ENCODE results near the gene RAMP3. TPM values are rescaled to one million over a fixed set of nuclear protein-coding genes. Genes with fewer than 3 reads are reported as not detected.

The RAMP3 gene
- polyA plus RNA-seq, 1 donor (not counting 4 experiments of a cell fraction or from before 2014, with no cell fraction given) = not detected

GRCh38 chr7:45223078-45223477 lies 65.5 kb downstream of the RAMP3 start:
- Histone ChIP-seq H4K20me1 (ENCODE audit: control insufficient read depth, extremely low read depth, insufficient read depth, low read length) (no peaks in the 10 kb centered on the region), H3K27ac (ENCODE audit: control insufficient read depth, insufficient read depth, low read length) (no peak overlapping the region), H3K36me3 (ENCODE audit: control insufficient read depth in 2 of 2, extremely low read depth in 1 of 2, insufficient read depth in 2 of 2, low read length in 2 of 2) (no peaks in the 10 kb centered on the region), H3K4me3 (ENCODE audit: control insufficient read depth in 2 of 3, extremely low read depth in 1 of 3, insufficient read depth in 2 of 3, low read depth in 1 of 3, low read length in 3 of 3) (no peak overlapping the region), H3K79me2 (ENCODE audit: control insufficient read depth, insufficient read depth, low read length) (no peaks in the 10 kb centered on the region), H3K9me1 (ENCODE audit: control insufficient read depth, extremely low read depth, insufficient read depth, low read length) (no peaks in the 10 kb centered on the region), H3K9me3 (ENCODE audit: control insufficient read depth, low read depth, low read length) (no peaks in the 10 kb centered on the region), H3K4me1 (ENCODE audit: control insufficient read depth, extremely low read depth, insufficient read depth, low read length) (no peaks in the 10 kb centered on the region), H3K27me3 (ENCODE audit: control insufficient read depth, extremely low read depth, insufficient read depth, low read length) (peaks cover 3% of the 10 kb centered on the region), H3K4me2 (ENCODE audit: control insufficient read depth, extremely low read depth, insufficient read depth, low read depth, low read length) (no peak overlapping the region), H2AFZ (ENCODE audit: control insufficient read depth, low read length) (no peak overlapping the region), H3K9ac (ENCODE audit: control insufficient read depth, extremely low read depth, insufficient read depth, low read length) (no peak overlapping the region)
- DNase-seq (ENCODE audit: low read depth, low spot score) (no peak), FAIRE-seq (no peak)
- dilution Hi-C loops (cut with MboI; ENCODE audit: extremely low pct_ligation_motif_present, low sequenced_read_pairs) = no loop called here
- no peak for TF ChIP-seq EZH2 (IDR thresholded peaks at IDR 0.05; ENCODE audit: low read length)
- no peak for TF ChIP-seq CTCF (optimal IDR thresholded peaks at IDR 0.05 in 1 of 3, IDR thresholded peaks at IDR 0.05 in 1 of 3, conservative IDR thresholded peaks at IDR 0.05 in 1 of 3; ENCODE audit: extremely low read depth in 1 of 3, insufficient read depth in 2 of 3, low read length in 3 of 3)

DNA sequence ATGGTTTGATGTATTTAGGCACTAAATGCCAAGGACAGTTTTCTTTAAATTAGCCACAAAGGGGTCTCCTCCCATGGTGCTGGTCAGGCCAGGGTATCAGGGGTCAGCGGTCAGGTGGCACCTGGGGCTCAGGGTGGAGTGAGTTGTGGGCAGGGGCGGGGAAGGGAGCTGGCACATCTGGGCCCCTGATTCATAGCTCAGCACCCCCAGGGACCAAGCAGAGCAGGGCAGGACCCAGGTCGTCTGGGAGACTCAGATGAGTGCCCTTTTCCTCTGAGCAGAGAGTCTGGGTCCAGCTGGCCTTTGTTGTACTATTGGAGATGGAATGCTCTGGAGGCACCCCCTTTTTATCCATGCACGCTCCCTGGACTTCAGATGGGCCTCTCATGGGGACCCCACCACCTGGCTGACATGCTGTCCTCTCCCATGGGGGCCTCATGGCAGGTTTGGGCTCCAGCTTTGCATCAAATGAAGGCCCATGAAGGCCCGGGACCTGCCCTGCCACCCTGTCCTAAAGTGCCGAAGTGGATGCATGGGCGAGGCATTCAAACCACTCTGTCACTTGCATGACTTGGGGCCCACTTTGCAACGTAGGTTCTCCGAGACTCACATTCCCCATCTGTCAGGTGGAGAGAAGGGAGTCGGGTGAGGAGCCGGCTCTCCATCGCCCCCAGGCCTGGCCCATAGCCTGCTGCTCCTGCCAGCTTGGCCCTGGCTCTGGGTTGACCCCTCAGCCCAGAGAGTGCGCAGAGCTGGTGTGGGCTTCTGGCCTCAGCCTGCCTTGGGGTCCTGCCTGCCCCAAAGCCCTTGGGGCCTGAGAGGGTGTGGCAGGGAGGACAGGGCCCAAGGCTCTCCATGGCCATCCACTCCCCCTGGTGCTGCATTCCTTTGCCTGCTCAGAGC lies 66.4 kb downstream of the RAMP3 start:
- Histone ChIP-seq H3K27ac (ENCODE audit: control insufficient read depth, insufficient read depth, low read length) (no peak overlapping the region), H3K27me3 (ENCODE audit: control insufficient read depth, extremely low read depth, insufficient read depth, low read length) (peaks cover 11% of the 10 kb centered on the region), H4K20me1 (ENCODE audit: control insufficient read depth, extremely low read depth, insufficient read depth, low read length) (no peaks in the 10 kb centered on the region), H3K9me1 (ENCODE audit: control insufficient read depth, extremely low read depth, insufficient read depth, low read length) (no peaks in the 10 kb centered on the region), H3K9ac (ENCODE audit: control insufficient read depth, extremely low read depth, insufficient read depth, low read length) (no peak overlapping the region), H3K36me3 (ENCODE audit: control insufficient read depth in 2 of 2, extremely low read depth in 1 of 2, insufficient read depth in 2 of 2, low read length in 2 of 2) (no peaks in the 10 kb centered on the region), H3K4me2 (ENCODE audit: control insufficient read depth, extremely low read depth, insufficient read depth, low read depth, low read length) (no peak overlapping the region), H3K4me1 (ENCODE audit: control insufficient read depth, extremely low read depth, insufficient read depth, low read length) (no peaks in the 10 kb centered on the region), H3K79me2 (ENCODE audit: control insufficient read depth, insufficient read depth, low read length) (no peaks in the 10 kb centered on the region), H3K4me3 (ENCODE audit: control insufficient read depth in 2 of 3, extremely low read depth in 1 of 3, insufficient read depth in 2 of 3, low read depth in 1 of 3, low read length in 3 of 3) (no peak overlapping the region), H2AFZ (ENCODE audit: control insufficient read depth, low read length) (no peak overlapping the region), H3K9me3 (ENCODE audit: control insufficient read depth, low read depth, low read length) (no peaks in the 10 kb centered on the region)
- FAIRE-seq (no peak), DNase-seq (ENCODE audit: low read depth, low spot score) (no peak)
- dilution Hi-C loops (cut with MboI; ENCODE audit: extremely low pct_ligation_motif_present, low sequenced_read_pairs) = no loop called here
- no peak for TF ChIP-seq CTCF (optimal IDR thresholded peaks at IDR 0.05 in 1 of 3, IDR thresholded peaks at IDR 0.05 in 1 of 3, conservative IDR thresholded peaks at IDR 0.05 in 1 of 3; ENCODE audit: extremely low read depth in 1 of 3, insufficient read depth in 2 of 3, low read length in 3 of 3)
- TF ChIP-seq EZH2 (IDR thresholded peaks at IDR 0.05; ENCODE audit: low read length) = no peak

Measured in keratinocyte (primary cell).